IMR-90 (cell line): ENCODE measurements around the gene SLC23A3. TPM values are rescaled to one million over a fixed set of nuclear protein-coding genes. Genes with fewer than 3 reads are reported as not detected.
A peak's percentile ranks its signal among the peaks of the same experiment; 100 is the strongest.

ENCODE experiments used
- ATAC-seq: fragments of 200-7000 bp; cut with Tn5 transposase; 2 replicates; pipeline ENCODE4 v1.9.1; 2020; ENCODE audit warnings: low read depth, mild to moderate bottlenecking, moderate library complexity
- BruUV-seq: library from RNA; stranded (reverse); fragments of 400-500 nt; replicated peaks from 2 replicates; lab custom pipeline; 2021; lab: Mats Ljungman, UMichigan
- CTCF ChIA-PET: fragments of 300-600 bp; formaldehyde crosslinking; extraction: SDS; loops from one replicate; lab custom pipeline; 2021; ENCODE audit warnings: antibody characterized with exemption; lab: Yijun Ruan, JAX
- POLR2A ChIA-PET: fragments of 300-600 bp; sonication (Branson Sonifier 250); formaldehyde crosslinking; loops from one replicate; lab custom pipeline; 2022; ENCODE audit warnings: antibody characterized with exemption; ENCODE audit not compliant: unreplicated experiment; lab: Charles Lee
- DNase-seq: peaks from one replicate; pipeline ENCODE4 v3.0.0; 2013
- H2AFZ ChIP-seq: replicated peaks from 2 replicates; pipeline ENCODE3; 2013; ENCODE audit warnings: low read length, mild to moderate bottlenecking; ENCODE audit not compliant: poor library complexity
- H2AK5ac ChIP-seq: 2 replicates; pipeline ENCODE4 v1.6.1; 2013; ENCODE audit warnings: low read depth, low read length, inconsistent platforms
- H2AK9ac ChIP-seq: replicated peaks from 2 replicates; pipeline ENCODE3; 2013; ENCODE audit warnings: mild to moderate bottlenecking, low read depth, low read length, moderate library complexity; ENCODE audit not compliant: poor library complexity
- H2BK120ac ChIP-seq: 2 replicates; pipeline ENCODE4 v1.6.1; 2013; ENCODE audit warnings: low read depth, low read length, inconsistent platforms
- H2BK15ac ChIP-seq: 3 replicates; pipeline ENCODE4 v1.6.1; 2013; ENCODE audit warnings: low read depth, low read length, inconsistent platforms
- H2BK20ac ChIP-seq: 2 replicates; pipeline ENCODE4 v1.6.1; 2013; ENCODE audit warnings: low read depth, mild to moderate bottlenecking, inconsistent platforms, low read length, moderate library complexity
- H2BK5ac ChIP-seq: 2 replicates; pipeline ENCODE4 v1.6.1; 2013; ENCODE audit warnings: mild to moderate bottlenecking, low read depth, low read length, inconsistent platforms; ENCODE audit not compliant: poor library complexity, severe bottlenecking
- H3K14ac ChIP-seq: replicated peaks from 2 replicates; pipeline ENCODE4 v1.6.1; 2013; ENCODE audit warnings: low read depth, low read length, inconsistent platforms
- H3K18ac ChIP-seq: 2 replicates; pipeline ENCODE4 v1.6.1; 2013; ENCODE audit warnings: low read depth, low read length, control low read depth
- H3K23ac ChIP-seq: 2 replicates; pipeline ENCODE4 v1.6.1; 2013; ENCODE audit warnings: low read depth, low read length, inconsistent platforms
- H3K27ac ChIP-seq: 2 replicates; pipeline ENCODE4 v1.5.1; 2013; ENCODE audit warnings: mild to moderate bottlenecking, control low read depth, low read length; ENCODE audit not compliant: insufficient read depth
- H3K27me3 ChIP-seq: 2 replicates; pipeline ENCODE4 v1.6.1; 2013; ENCODE audit warnings: low read length; ENCODE audit not compliant: control insufficient read depth, insufficient read depth
- H3K36me3 ChIP-seq: 2 replicates; pipeline ENCODE4 v1.6.1; 2013; ENCODE audit warnings: low read length, mixed read lengths; ENCODE audit not compliant: control insufficient read depth, insufficient read depth
- H3K4ac ChIP-seq: 2 replicates; pipeline ENCODE4 v1.6.1; 2013; ENCODE audit warnings: low read depth, low read length, inconsistent platforms
- H3K4me1 ChIP-seq: 2 replicates; pipeline ENCODE4 v1.6.1; 2013; ENCODE audit warnings: low read length, mixed read lengths; ENCODE audit not compliant: control insufficient read depth, insufficient read depth
- H3K4me2 ChIP-seq: 2 replicates; pipeline ENCODE4 v1.6.1; 2013; ENCODE audit warnings: low read depth, mild to moderate bottlenecking, control low read depth, low read length, moderate library complexity
- H3K4me3 ChIP-seq: 2 replicates; pipeline ENCODE4 v1.5.1; 2013; ENCODE audit warnings: low read depth, mild to moderate bottlenecking, control low read depth, low read length, moderate library complexity; ENCODE audit not compliant: insufficient read depth
- H3K56ac ChIP-seq: 2 replicates; pipeline ENCODE4 v1.6.1; 2013; ENCODE audit warnings: low read length, inconsistent platforms; ENCODE audit not compliant: insufficient read depth; ENCODE audit errors: extremely low read depth
- H3K79me1 ChIP-seq, 2 experiments: 2 replicates each; pipeline ENCODE4 v1.6.1; 2013; ENCODE audit warnings: low read length in 2 of 2, inconsistent platforms in 1 of 2, low read depth in 1 of 2
- H3K9ac ChIP-seq: 2 replicates; pipeline ENCODE4 v1.6.1; 2013; ENCODE audit warnings: low read depth, low read length, control low read depth
- H3K9me1 ChIP-seq: 2 replicates; pipeline ENCODE4 v1.6.1; 2013; ENCODE audit warnings: low read length, inconsistent platforms; ENCODE audit not compliant: insufficient read depth
- H3K9me3 ChIP-seq: 2 replicates; pipeline ENCODE4 v1.6.1; 2013; ENCODE audit warnings: low read length; ENCODE audit not compliant: control insufficient read depth, insufficient read depth
- H4K20me1 ChIP-seq: 2 replicates; pipeline ENCODE4 v1.6.1; 2013; ENCODE audit warnings: low read length, inconsistent platforms; ENCODE audit not compliant: insufficient read depth
- H4K5ac ChIP-seq: 2 replicates; pipeline ENCODE4 v1.6.1; 2013; ENCODE audit warnings: mild to moderate bottlenecking, low read depth, low read length, control low read depth
- H4K8ac ChIP-seq, 2 experiments: 2 replicates each; pipeline ENCODE4 v1.6.1; 2013; ENCODE audit warnings: low read depth in 2 of 2, low read length in 2 of 2, control low read depth in 1 of 2, inconsistent platforms in 1 of 2
- H4K91ac ChIP-seq: 2 replicates; pipeline ENCODE4 v1.6.1; 2013; ENCODE audit warnings: low read depth, low read length, inconsistent platforms; ENCODE audit not compliant: insufficient read depth
- BHLHE40 ChIP-seq: fragments of 150-350 bp; IDR thresholded peaks from 2 replicates; pipeline ENCODE4 v1.6.1; 2016; ENCODE audit warnings: mild to moderate bottlenecking, low read depth, low read length
- NFE2L2 ChIP-seq: fragments of 150-350 bp; IDR thresholded peaks from 2 replicates; pipeline ENCODE4 v1.6.1; 2016; ENCODE audit warnings: low read depth, mild to moderate bottlenecking, low read length
- WGBS, 2 experiments: methylation state at CpG; one replicate each; pipeline versions ENCODE4 v1.1.5 to v1.1.7; 2013; ENCODE audit warnings: missing lambda C conversion rate in 2 of 2; ENCODE audit not compliant: insufficient read length in 1 of 2; ENCODE audit errors: extremely low coverage in 2 of 2; 5-methylcytosine and 5-hydroxymethylcytosine counted together
- dilution Hi-C: fragments of 300-500 bp; cut with HindIII; formaldehyde crosslinking; loops from one replicate; pipeline ENCODE4 v1.14.3; 2018; ENCODE audit warnings: low sequenced_read_pairs; ENCODE audit not compliant: unreplicated experiment
- in situ Hi-C: fragments of 300-500 bp; cut with MboI; formaldehyde crosslinking; loops from 3 replicates; pipeline ENCODE4 v1.14.3; 2019; ENCODE audit warnings: low sequenced_read_pairs, inconsistent platforms, mixed read lengths
- intact Hi-C: fragments of 100-400 bp; cut with micrococcal nuclease; formaldehyde crosslinking; loops from 2 replicates; pipeline ENCODE4 v1.10.0; 2022
- polyA plus RNA-seq, 3 experiments: library from polyadenylated mRNA; depleted of rRNA; stranded (reverse); fragments of >200 nt; gene quantifications; 2 replicates each; pipeline ENCODE4 v1.2.3, GENCODE V29; 2012; ENCODE audit warnings: low replicate concordance in 1 of 3
- total RNA-seq: library from RNA; depleted of rRNA; stranded (reverse); fragments of >200 nt; gene quantifications from 2 replicates; pipeline ENCODE4 v1.2.3, GENCODE V29; 2012

Gene SLC23A3
- total and polyA plus RNA-seq, 2 of the 4 experiments (the other 2 are of a cell fraction): 0.18 to 0.65 TPM

DNA sequence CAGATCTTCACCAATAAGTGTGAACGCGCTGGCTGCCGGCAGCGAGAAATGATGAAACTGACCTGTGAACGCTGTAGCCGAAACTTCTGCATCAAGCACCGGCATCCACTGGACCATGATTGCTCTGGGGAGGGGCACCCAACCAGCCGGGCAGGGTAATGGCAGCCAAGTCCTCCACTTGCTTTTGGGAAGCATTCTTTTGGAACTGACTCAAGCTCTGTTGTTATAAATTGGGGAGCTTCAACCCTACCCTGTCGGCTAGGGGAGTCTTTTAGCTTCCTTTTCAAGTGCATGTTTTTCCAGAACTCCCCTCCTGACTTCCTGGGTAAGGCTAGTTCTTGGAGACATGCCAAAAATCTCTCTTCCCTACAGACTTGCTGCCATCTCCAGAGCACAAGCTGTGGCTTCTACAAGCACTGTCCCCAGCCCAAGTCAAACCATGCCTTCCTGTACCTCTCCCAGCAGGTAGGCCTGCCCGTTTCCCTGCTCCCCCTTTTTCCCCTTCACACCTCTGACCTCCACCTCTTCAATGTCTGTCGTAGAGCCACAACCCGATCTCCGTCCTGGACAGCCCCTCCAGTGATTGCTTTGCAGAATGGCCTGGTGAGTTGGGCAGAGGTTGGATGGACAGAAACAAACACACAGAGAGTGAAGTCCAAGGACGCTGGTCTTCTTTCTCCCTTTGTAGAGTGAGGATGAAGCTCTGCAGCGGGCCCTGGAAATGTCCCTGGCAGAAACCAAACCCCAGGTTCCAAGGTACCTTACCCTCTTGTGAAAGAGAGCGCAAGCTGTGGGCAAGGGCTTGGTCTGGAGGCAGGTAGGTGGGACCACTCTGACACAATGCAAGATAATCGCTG is 38.3 kb upstream of the SLC23A3 start:
- no peak overlapping the region for H3K18ac ChIP-seq
- ChIA-PET POLR2A (interaction anchor here (1.1 kb wide), 1 partner anchor 9 kb away, joined by 3 read pairs; no protein-coding TSS in a partner anchor), CTCF (interaction anchor here (0.6 to 1.4 kb wide), 2 partner anchors 10 to 179 kb away, joined by 3 to 5 read pairs; partner anchors contain the start of gene DNPEP)
- peak overlapping the region; percentile 91 for H2AFZ ChIP-seq
- in situ Hi-C loops: loop anchor here (5.0 kb wide), 1 partner anchor 36 kb away; the partner anchor contains the start of gene SLC23A3
- peaks cover 35% of the 10 kb centered on the region for H3K36me3 ChIP-seq
- BruUV-seq: no TSS peak
- peak overlapping the region; percentile 94 for H3K23ac ChIP-seq
- dilution Hi-C loops: no loop called here
- H3K4me2 ChIP-seq: peak overlapping the region; percentile 99
- peaks cover 5 to 19% of the 10 kb centered on the region in 2 experiments; a peak in 3 of 4 replicates for H3K79me1 ChIP-seq
- WGBS, 2 experiments: 56% methylated on average over 5 of the region's 17 CpGs; no CpG with 5 or more reads in 1 of the 2 experiments
- peak overlapping the region; percentile 78; the same call in 1 of the 2 replicates for H3K9ac ChIP-seq
- no peaks in the 10 kb centered on the region for H3K27me3 ChIP-seq
- H3K56ac ChIP-seq: no peak overlapping the region
- peak overlapping the region; percentile 65; the same call in 1 of the 2 replicates for H2AK5ac ChIP-seq
- peak; percentile 1; the same call in 1 of the 2 replicates for ATAC-seq
- peak overlapping the region; percentile 6 for H2BK120ac ChIP-seq
- H3K9me1 ChIP-seq: peaks cover 8% of the 10 kb centered on the region; the same call in 1 of the 2 replicates
- H2AK9ac ChIP-seq: peak overlapping the region; percentile 90
- H3K4me1 ChIP-seq: peaks cover 16% of the 10 kb centered on the region
- H3K14ac ChIP-seq: peak overlapping the region; percentile 92
- intact Hi-C loops: loop anchor here (2.0 kb wide), 1 partner anchor 31 kb away; the partner anchor contains the start of gene CNPPD1
- peaks cover 9% of the 10 kb centered on the region; the same call in 1 of the 2 replicates for H4K20me1 ChIP-seq
- H2BK5ac ChIP-seq: peak overlapping the region; percentile 46
- peak overlapping the region; percentile 84; the same call in 1 of the 2 replicates for H3K4me3 ChIP-seq
- no peaks in the 10 kb centered on the region for H3K9me3 ChIP-seq
- H2BK20ac ChIP-seq: no peak overlapping the region
- peak overlapping the region in 1 of 2 experiments; percentile 52; a peak in 2 of 4 replicates for H4K8ac ChIP-seq
- H2BK15ac ChIP-seq: no peak overlapping the region
- peak overlapping the region; percentile 90 for H3K4ac ChIP-seq
- H3K27ac ChIP-seq: peak overlapping the region; percentile 69
- peak; percentile 16; the same call in 1 of the 2 replicates for TF ChIP-seq BHLHE40
- no peak for TF ChIP-seq NFE2L2
- no peak overlapping the region for H4K5ac ChIP-seq
- DNase-seq: peak; percentile 59
- peak overlapping the region; percentile 58 for H4K91ac ChIP-seq
